Measurements from ENCODE around the gene YAF2. TPM values are rescaled to one million over a fixed set of nuclear protein-coding genes. Genes with fewer than 3 reads are reported as not detected.

Gene YAF2
- total RNA-seq, 1 experiment from 2014 or later, result 49.6 TPM

DNA sequence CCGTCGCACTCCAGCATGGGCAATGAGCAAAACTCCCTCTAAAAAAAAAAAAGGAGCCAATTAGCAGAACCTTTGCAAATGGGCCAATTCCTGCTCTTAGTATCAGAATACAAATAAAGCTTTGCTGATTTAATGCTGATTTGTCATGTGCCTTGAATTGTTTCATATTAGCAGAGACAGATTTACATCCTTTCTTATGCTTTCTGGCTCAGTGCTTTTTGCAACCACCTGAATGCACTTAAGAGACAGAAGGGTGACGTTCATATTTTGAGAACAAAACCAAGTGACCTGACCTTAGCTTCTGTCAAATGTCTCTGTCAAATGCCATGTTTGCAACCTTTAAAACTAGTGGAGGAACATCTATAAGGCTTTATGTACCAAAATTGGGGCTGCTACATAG is 43.8 kb upstream of the YAF2 start:
- no peaks in the 10 kb centered on the region for H3K4me1 Mint-ChIP-seq (ENCODE audit: insufficient read depth, unreplicated experiment)
- intact Hi-C loops (cut with micrococcal nuclease), result no loop called here
- no TSS peak for BruUV-seq (replicated peaks)
- no peaks in the 10 kb centered on the region for H3K36me3 Mint-ChIP-seq (ENCODE audit: insufficient read depth, unreplicated experiment)
- peaks cover 20% of the 10 kb centered on the region for H3K27me3 Mint-ChIP-seq (ENCODE audit: insufficient read depth, unreplicated experiment)
- no peak for DNase-seq (ENCODE audit: unreplicated experiment)
- TF ChIP-seq CTCF (IDR thresholded peaks at IDR 0.05; ENCODE audit: unreplicated experiment), result no peak
- no peaks in the 10 kb centered on the region for H3K9me3 Mint-ChIP-seq (ENCODE audit: unreplicated experiment)
- ChIA-PET POLR2A (interaction anchor here (0.8 kb wide), 1 partner anchor 907 kb away, joined by 3 read pairs; no protein-coding TSS in a partner anchor), CTCF (interaction anchor here (0.6 to 1.4 kb wide), 2 partner anchors 9 to 189 kb away, joined by 3 to 4 read pairs; no protein-coding TSS in a partner anchor)
- no peak overlapping the region for H3K4me3 Mint-ChIP-seq (ENCODE audit: unreplicated experiment)
- no peak overlapping the region for H3K27ac Mint-ChIP-seq (ENCODE audit: low read depth, unreplicated experiment)

- ChIA-PET CTCF (interaction anchor here (1.4 kb wide), 1 partner anchor 8 kb away, joined by 4 read pairs; no protein-coding TSS in a partner anchor), POLR2A (no interaction called here)
- DNase-seq (ENCODE audit: unreplicated experiment), result no peak
- TF ChIP-seq CTCF (IDR thresholded peaks at IDR 0.05; ENCODE audit: unreplicated experiment), result no peak
- intact Hi-C loops (cut with micrococcal nuclease), result no loop called here
- H3K27ac Mint-ChIP-seq (ENCODE audit: low read depth, unreplicated experiment), result no peak overlapping the region
- no peaks in the 10 kb centered on the region for H3K4me1 Mint-ChIP-seq (ENCODE audit: insufficient read depth, unreplicated experiment)
- no peaks in the 10 kb centered on the region for H3K36me3 Mint-ChIP-seq (ENCODE audit: insufficient read depth, unreplicated experiment)
- H3K27me3 Mint-ChIP-seq (ENCODE audit: insufficient read depth, unreplicated experiment), result peaks cover 24% of the 10 kb centered on the region
- H3K9me3 Mint-ChIP-seq (ENCODE audit: unreplicated experiment), result no peaks in the 10 kb centered on the region
- no peak overlapping the region for H3K4me3 Mint-ChIP-seq (ENCODE audit: unreplicated experiment)
- BruUV-seq (replicated peaks), result no TSS peak
Observed at GRCh38 chr12:42281278-42281677, 43.2 kb upstream of the YAF2 start.

DNA sequence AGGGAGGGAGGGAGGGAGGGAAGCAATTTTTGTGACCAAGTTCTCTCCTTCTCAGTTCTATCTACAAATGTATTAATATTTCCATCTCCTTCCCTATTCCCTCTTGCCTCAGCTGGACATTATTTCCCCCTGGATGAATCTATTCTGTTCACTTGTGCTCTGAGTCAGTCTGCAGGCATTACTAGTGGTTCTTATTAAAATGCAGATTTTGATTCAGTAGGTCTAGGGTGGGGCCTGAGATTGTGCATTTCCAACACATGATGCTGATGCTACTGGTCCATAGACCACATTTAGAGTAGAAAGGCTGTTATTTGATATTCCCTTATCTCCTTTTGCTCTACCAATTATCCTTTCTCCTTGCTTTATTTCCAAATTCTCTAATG is 40.1 kb upstream of the YAF2 start:
- Mint-ChIP-seq H3K27me3 (ENCODE audit: insufficient read depth, unreplicated experiment) (peaks cover 24% of the 10 kb centered on the region), H3K27ac (ENCODE audit: low read depth, unreplicated experiment) (no peak overlapping the region), H3K9me3 (ENCODE audit: unreplicated experiment) (no peaks in the 10 kb centered on the region), H3K4me3 (ENCODE audit: unreplicated experiment) (no peak overlapping the region), H3K4me1 (ENCODE audit: insufficient read depth, unreplicated experiment) (no peaks in the 10 kb centered on the region), H3K36me3 (ENCODE audit: insufficient read depth, unreplicated experiment) (no peaks in the 10 kb centered on the region)
- TF ChIP-seq CTCF (IDR thresholded peaks at IDR 0.05; ENCODE audit: unreplicated experiment), result no peak
- CTCF ChIA-PET, result no interaction called here
- intact Hi-C loops (cut with micrococcal nuclease), result no loop called here
- POLR2A ChIA-PET, result no interaction called here
- no TSS peak for BruUV-seq (replicated peaks)
- no peak for DNase-seq (ENCODE audit: unreplicated experiment)

DNA sequence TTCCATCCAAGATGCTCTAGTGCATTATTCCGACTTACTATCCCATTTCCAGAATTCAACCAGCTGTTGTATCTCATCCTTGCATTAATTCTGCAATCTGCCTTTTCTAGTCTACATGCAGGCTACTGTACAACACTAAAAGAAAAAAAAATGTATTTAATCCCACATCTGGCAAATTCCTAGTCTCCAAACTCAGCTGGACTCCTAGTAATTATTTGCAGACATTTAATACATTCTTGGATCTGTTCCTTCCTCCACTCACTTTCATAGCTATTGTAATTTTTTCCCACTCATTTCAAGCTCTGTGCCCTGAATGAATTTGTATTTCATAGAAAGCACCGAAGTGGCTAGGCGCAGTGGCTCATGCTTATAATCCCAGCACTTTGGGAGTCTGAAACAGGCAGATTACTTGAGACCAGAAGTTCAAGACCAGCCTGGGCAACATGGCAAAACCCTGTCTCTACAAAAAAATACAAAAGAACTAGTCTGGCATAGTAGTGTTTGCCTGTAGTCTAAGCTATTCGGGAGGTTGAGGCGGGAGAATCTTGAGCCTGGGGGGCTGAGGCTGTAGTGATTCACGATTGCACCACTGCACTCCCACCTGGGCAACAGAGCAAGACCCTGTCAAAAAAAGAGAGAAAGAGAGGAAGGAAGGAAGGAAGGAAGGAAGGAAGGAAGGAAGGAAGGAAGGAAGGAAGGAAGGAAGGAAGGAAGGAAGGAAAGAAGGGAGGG is 39.5 kb upstream of the YAF2 start:
- no peaks in the 10 kb centered on the region for H3K36me3 Mint-ChIP-seq (ENCODE audit: insufficient read depth, unreplicated experiment)
- H3K4me1 Mint-ChIP-seq (ENCODE audit: insufficient read depth, unreplicated experiment), result no peaks in the 10 kb centered on the region
- H3K4me3 Mint-ChIP-seq (ENCODE audit: unreplicated experiment), result no peak overlapping the region
- H3K9me3 Mint-ChIP-seq (ENCODE audit: unreplicated experiment), result no peaks in the 10 kb centered on the region
- POLR2A ChIA-PET, result no interaction called here
- no peak overlapping the region for H3K27ac Mint-ChIP-seq (ENCODE audit: low read depth, unreplicated experiment)
- no peak for DNase-seq (ENCODE audit: unreplicated experiment)
- H3K27me3 Mint-ChIP-seq (ENCODE audit: insufficient read depth, unreplicated experiment), result peaks cover 24% of the 10 kb centered on the region
- TF ChIP-seq CTCF (IDR thresholded peaks at IDR 0.05; ENCODE audit: unreplicated experiment), result no peak
- BruUV-seq (replicated peaks), result no TSS peak
- intact Hi-C loops (cut with micrococcal nuclease), result no loop called here
- CTCF ChIA-PET, result interaction anchor here (0.6 kb wide), 1 partner anchor 125 kb away, joined by 3 read pairs; no protein-coding TSS in a partner anchor
